ACC112 (cell line): ENCODE data around the gene ARRDC4.
A peak's percentile ranks its signal among the peaks of the same experiment; 100 is the strongest.

Experiments
- H2AFZ ChIP-seq: fragments of 200-600 bp; sonication (generic); one replicate; pipeline ENCODE4 v1.6.0; 2017; ENCODE audit warnings: antibody characterized with exemption, low read length; ENCODE audit not compliant: unreplicated experiment
- H3K27ac ChIP-seq: fragments of 200-600 bp; sonication (generic); 2 replicates; pipeline ENCODE4 v1.5.1; 2014; ENCODE audit warnings: low read depth, mild to moderate bottlenecking, antibody characterized with exemption, low read length, moderate library complexity
- H3K27me3 ChIP-seq: fragments of 200-600 bp; sonication (generic); 2 replicates; pipeline ENCODE4 v1.6.1; 2014; ENCODE audit warnings: mild to moderate bottlenecking, antibody characterized with exemption, low read length, moderate library complexity, mixed read lengths; ENCODE audit not compliant: insufficient read depth
- H3K36me3 ChIP-seq: fragments of 200-600 bp; sonication (generic); 2 replicates; pipeline ENCODE4 v1.6.1; 2016; ENCODE audit warnings: mild to moderate bottlenecking, antibody characterized with exemption, low read length, moderate library complexity, mixed read lengths; ENCODE audit not compliant: insufficient read depth
- H3K4me1 ChIP-seq: fragments of 200-600 bp; sonication (generic); one replicate; pipeline ENCODE4 v1.6.1; 2016; ENCODE audit warnings: low read length, mixed read lengths; ENCODE audit not compliant: insufficient read depth, unreplicated experiment, control insufficient read depth
- H3K4me3 ChIP-seq: fragments of 200-600 bp; sonication (generic); 2 replicates; pipeline ENCODE4 v1.5.1; 2014; ENCODE audit warnings: mild to moderate bottlenecking, low read depth, low read length
- H3K79me2 ChIP-seq: fragments of 200-600 bp; sonication (generic); one replicate; pipeline ENCODE4 v1.6.0; 2016; ENCODE audit warnings: low read length; ENCODE audit not compliant: control insufficient read depth, unreplicated experiment, insufficient read depth

The ARRDC4 gene

DNA sequence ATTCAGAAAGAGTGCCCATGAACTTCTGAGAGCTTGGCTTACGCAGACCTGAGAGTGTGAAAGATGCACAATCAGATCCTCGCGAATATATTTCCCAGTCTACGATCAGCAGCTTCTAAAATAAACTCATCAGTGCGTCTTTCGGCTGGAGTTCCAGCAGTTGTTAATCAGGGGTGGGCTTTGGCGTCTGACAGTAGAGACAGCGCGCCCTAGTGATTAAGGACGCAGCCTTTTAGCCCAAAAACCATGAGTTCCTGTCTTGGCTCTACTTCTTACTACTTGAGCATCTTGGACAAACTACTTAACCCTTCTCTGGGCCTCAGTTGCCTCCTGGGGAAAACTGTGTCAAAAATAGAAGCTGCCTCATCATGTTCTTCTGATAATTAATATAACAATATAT lies 15.8 kb upstream of the ARRDC4 start:
- no peaks in the 10 kb centered on the region for H3K36me3 ChIP-seq
- H3K4me1 ChIP-seq = no peaks in the 10 kb centered on the region
- no peak overlapping the region for H3K27ac ChIP-seq
- no peak overlapping the region for H3K4me3 ChIP-seq
- no peaks in the 10 kb centered on the region for H3K79me2 ChIP-seq
- no peak overlapping the region for H2AFZ ChIP-seq
- no peaks in the 10 kb centered on the region for H3K27me3 ChIP-seq

DNA sequence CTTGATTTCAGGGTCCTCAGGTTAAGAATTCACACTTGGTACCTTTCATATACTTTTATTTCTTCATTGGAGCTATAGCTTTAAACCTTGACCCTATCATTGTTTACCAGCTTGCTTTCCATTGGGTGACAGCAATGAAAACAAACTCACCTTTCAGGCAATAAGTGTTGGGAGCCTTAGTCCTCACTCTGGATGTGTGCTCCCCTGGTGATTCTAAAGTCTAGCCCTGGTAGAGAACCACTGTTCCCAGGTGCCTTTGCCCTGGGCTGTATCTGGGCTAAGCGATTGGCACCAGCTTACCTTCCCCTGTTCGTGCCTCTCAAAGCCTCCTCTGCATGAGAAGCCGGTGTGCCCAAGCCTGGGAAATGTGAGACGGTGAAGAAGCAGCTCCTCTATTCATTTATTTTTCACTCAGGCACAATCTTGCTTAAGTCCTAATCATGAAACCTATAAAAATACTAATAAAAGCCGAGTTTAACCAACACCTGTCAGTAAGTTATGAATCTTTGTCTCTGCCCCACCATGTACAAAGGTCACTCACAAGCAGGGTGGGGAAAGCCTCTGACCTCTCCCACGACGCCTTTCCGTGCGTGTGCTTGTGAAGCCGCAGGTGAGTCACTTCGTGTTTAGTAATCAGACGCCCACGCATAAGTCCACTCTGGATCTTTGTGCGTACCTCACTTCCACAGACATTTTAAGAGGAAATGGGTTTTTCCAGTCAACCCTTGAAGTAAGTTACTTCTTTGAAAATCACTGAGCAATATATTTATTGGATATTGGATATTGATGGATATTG lies 12.8 kb upstream of the ARRDC4 start:
- Histone ChIP-seq H3K27ac (no peak overlapping the region), H3K4me1 (no peaks in the 10 kb centered on the region), H3K36me3 (no peaks in the 10 kb centered on the region), H2AFZ (no peak overlapping the region), H3K27me3 (peaks cover 19% of the 10 kb centered on the region), H3K4me3 (no peak overlapping the region), H3K79me2 (no peaks in the 10 kb centered on the region)

DNA sequence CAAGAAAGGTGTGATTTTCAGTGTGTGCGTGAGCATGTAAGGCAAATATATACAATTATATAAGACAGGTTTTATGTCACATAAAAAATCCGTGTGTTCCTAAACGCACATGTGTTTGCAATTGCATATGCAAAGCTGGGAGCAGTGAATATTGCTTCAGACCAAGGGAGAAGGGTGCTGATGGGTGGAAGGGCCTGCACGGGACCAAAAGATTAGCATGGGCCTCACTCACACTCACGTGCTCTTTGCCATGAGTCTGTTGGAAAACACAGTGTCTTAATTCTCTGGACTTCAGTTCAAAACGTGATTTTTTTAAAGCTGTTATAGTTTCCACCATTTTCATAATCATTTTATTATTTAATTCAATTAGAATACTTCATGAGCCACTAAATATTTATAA lies 7.2 kb upstream of the ARRDC4 start:
- Histone ChIP-seq H3K4me1 (no peaks in the 10 kb centered on the region), H3K27ac (no peak overlapping the region), H3K27me3 (peaks cover 38% of the 10 kb centered on the region), H2AFZ (no peak overlapping the region), H3K4me3 (no peak overlapping the region), H3K36me3 (no peaks in the 10 kb centered on the region), H3K79me2 (no peaks in the 10 kb centered on the region)

DNA sequence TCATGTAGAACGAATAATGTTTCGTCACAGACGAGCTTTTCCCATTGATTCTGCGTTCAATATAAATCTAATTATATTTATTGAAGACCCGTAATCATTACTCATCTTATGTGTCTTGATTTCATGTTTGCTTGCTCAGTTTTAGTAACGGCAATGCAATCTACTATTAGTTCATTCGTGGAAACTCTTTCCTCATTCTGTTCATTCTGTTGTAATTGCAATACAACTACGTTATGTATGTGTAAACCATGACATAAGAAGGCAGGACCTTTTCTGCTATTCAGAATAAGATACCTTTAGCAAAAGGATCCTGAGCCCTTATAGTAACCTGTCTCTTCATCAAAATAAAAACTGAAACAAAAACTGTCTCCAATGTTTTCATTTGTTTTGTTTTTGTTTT lies 6.8 kb upstream of the ARRDC4 start:
- Histone ChIP-seq H3K36me3 (no peaks in the 10 kb centered on the region), H3K4me3 (no peak overlapping the region), H3K79me2 (no peaks in the 10 kb centered on the region)

DNA sequence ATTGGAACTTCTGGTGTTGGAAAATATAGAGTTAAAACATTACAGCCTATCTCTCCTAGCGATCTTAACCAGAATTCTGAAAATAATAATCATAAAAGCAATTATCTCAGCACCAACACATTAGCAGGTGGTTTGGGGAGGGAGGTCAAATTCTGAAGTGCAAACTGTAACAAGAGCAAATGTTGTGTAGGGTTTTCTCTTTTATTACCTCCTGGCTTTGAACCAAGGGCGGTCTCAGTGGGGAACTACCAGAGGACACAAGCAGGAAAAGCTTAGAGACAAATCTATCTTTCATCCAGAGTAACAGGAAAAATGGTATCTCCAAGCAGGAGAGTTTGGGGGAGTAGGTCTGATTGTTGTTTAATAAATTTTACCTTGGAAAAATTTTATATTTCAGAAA lies 5.5 kb upstream of the ARRDC4 start:
- H2AFZ ChIP-seq = no peak overlapping the region
- H3K27me3 ChIP-seq = peaks cover 35% of the 10 kb centered on the region
- H3K4me3 ChIP-seq = no peak overlapping the region
- H3K4me1 ChIP-seq = peaks cover 7% of the 10 kb centered on the region
- no peaks in the 10 kb centered on the region for H3K36me3 ChIP-seq
- H3K27ac ChIP-seq = no peak overlapping the region
- H3K79me2 ChIP-seq = no peaks in the 10 kb centered on the region

More for the DNA sequence above, 6.8 kb upstream of the ARRDC4 start:
- Histone ChIP-seq H3K4me1 (no peaks in the 10 kb centered on the region), H3K27ac (no peak overlapping the region), H2AFZ (no peak overlapping the region), H3K27me3 (peaks cover 38% of the 10 kb centered on the region)

DNA sequence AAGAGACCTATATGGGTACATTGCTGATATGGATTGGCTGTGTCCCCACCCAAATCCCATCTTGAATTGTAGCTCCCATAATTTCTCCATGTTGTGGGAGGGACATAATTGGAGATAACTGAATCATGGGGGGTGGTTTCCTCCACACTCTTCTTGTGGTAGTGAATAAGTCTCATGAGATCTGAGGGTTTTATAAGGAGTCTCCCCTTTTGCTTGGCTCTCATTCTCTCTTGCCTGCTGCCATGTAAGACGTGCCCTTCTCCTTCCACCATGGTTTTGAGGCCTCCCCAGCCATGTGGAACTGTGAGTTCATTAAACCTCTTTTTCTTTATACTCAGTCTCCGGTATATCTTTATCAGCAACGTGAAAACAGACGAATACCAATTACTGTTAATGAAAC lies 5.0 kb upstream of the ARRDC4 start:
- Histone ChIP-seq H3K79me2 (no peaks in the 10 kb centered on the region), H3K36me3 (no peaks in the 10 kb centered on the region), H3K27ac (no peak overlapping the region)

DNA sequence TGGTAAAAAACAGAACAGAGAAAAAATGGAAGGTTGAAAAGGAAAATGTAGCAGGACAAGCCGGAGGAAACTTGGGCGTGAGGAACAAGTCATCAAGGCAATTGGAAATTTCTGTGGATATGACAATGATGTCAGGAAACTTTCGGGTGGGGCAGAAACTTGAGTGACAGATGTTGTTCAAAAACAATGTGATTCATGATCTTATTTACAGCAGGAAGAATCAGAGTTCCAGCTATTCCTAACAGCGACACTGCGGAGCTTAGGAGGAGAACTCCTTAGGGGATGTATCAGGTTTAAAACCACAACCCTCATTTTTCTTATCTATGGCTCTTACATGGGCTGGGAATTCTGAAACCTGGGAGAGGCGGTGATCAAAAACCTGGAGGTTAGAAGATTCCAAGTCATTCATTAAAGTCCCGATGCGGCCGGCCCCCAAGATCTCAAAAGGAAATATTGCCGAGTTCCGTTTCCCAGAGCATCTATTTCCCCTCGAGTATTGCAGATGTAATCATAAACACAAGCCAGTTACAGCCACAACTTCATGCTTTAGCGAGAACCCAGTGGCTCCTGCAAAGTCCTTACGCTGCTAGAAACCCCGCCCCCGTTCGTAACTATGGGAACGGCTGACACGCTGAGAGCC lies 659 bp upstream of the ARRDC4 start:
- peak overlapping the region; percentile 39 for H3K27ac ChIP-seq
- peak overlapping the region; percentile 98 for H3K4me3 ChIP-seq
- H3K79me2 ChIP-seq = peaks cover 31% of the 10 kb centered on the region
- no peaks in the 10 kb centered on the region for H3K36me3 ChIP-seq
- 0 out of 2 replicates have a peak, but pooled peaks cover 6% of the 10 kb centered on the region for H3K27me3 ChIP-seq
- H2AFZ ChIP-seq = peak overlapping the region; percentile 91
- H3K4me1 ChIP-seq = peaks cover 16% of the 10 kb centered on the region

More for the DNA sequence above, 5.0 kb upstream of the ARRDC4 start:
- no peak overlapping the region for H2AFZ ChIP-seq
- H3K27me3 ChIP-seq = peaks cover 30% of the 10 kb centered on the region
- no peak overlapping the region for H3K4me3 ChIP-seq
- peaks cover 7% of the 10 kb centered on the region for H3K4me1 ChIP-seq

DNA sequence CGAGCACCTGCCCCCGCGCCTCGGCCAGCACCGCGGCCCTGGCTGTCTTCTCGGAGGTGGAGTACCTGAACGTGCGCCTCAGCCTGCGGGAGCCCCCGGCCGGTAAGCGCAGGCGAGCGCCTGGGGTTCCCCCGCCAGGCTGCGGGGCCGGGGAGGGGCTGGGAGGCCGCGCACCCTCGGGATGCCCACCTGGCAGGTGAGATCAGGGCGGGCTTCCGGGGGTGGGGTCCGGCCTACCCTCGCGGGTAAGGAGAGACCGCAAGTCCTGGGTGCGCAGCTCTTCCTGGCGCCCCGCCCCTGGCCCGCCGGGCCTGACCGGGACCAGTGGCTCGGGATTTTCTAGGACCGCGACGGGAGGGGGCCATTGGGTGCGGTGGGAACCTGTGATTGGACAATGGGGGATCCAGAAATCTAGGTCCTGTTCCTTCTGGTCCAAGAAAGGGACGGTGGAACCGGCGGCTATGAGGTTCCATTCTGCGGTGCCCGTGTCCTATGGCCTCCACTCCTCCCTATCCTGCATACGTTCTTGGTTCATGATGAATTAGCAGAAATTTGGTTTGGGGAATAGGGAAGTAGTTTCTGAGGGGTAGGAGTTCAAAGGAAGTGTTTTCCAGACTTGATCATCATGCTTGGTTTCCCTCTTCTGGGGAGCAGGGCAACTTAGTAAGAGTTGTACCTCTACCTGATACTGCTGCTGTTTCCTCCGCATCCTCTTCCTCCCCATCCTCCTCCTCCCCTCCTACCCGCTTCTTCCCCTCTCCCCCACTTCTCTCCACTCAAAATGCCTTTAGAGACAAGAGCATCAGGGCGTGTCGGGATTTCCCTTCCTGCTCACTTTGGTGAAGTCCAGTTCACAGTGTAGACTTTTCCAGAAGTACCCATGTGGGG lies 808 bp downstream of the ARRDC4 start:
- Histone ChIP-seq H3K79me2 (peaks cover 35% of the 10 kb centered on the region), H3K4me3 (peak overlapping the region; percentile 98), H3K27ac (peak overlapping the region; percentile 53; the same call in 1 of the 2 replicates)

DNA sequence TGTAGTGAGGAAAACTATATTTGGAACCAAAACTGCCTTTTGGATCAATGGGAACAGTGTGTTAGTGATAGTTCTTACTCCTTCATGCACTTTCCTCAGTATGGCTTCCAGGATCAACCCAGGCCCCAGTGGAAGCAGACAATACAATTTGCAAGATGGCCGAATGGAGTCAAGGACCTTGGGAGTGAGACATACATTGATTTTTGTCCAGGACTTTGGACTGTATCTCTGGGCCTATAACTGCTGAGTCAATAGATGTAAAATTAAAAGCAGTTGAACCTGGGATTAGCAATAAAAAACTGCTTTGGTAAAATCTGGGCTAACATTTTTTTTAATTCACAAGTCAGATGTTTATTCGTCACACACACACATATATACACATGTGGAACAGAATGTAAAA lies 1.8 kb downstream of the ARRDC4 start:
- H3K27ac ChIP-seq = no peak overlapping the region
- H3K27me3 ChIP-seq = no peaks in the 10 kb centered on the region
- peaks cover 35% of the 10 kb centered on the region for H3K79me2 ChIP-seq
- peak overlapping the region; percentile 98 for H3K4me3 ChIP-seq
- H3K4me1 ChIP-seq = peaks cover 24% of the 10 kb centered on the region
- H2AFZ ChIP-seq = no peak overlapping the region
- H3K36me3 ChIP-seq = no peaks in the 10 kb centered on the region

More for the DNA sequence above, 808 bp downstream of the ARRDC4 start:
- Histone ChIP-seq H2AFZ (peak overlapping the region; percentile 68), H3K4me1 (peaks cover 22% of the 10 kb centered on the region), H3K36me3 (no peaks in the 10 kb centered on the region), H3K27me3 (no peaks in the 10 kb centered on the region)

DNA sequence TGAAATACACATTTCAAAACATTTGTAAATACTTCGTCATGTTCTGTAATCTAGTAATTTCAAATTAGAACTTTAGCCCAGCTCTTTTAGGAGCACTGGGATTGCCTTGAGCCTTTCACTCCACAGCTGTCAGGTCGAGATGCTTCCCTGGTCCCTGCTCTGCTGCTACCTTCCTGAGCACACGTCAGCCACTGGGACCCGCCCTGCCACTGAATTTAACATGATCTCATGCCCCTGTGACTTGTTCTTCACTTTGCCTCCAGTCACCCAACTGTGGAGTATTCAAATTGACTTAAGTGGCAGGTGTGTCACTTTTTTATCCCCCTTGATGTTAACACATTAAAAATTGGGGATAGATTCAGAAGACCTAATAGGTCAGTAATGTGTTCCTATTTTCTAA lies 3.3 kb downstream of the ARRDC4 start:
- Histone ChIP-seq H3K27me3 (no peaks in the 10 kb centered on the region), H3K79me2 (peaks cover 35% of the 10 kb centered on the region), H2AFZ (no peak overlapping the region)

More for the DNA sequence above, 3.3 kb downstream of the ARRDC4 start:
- Histone ChIP-seq H3K36me3 (no peaks in the 10 kb centered on the region), H3K27ac (no peak overlapping the region), H3K4me3 (no peak overlapping the region), H3K4me1 (peaks cover 36% of the 10 kb centered on the region)
